Neural cell (in vitro differentiated cells): ENCODE measurements around the gene RAI2. TPM values are rescaled to one million over a fixed set of nuclear protein-coding genes. Genes with fewer than 3 reads are reported as not detected.

Experiments used
- H2AFZ ChIP-seq: fragments of 200-600, 300-800 bp; sonication (generic), shearing (Covaris generic); 2 replicates; pipeline ENCODE4 v1.6.0; 2014; ENCODE audit warnings: low read depth, mild to moderate bottlenecking, antibody characterized with exemption, low read length, moderate library complexity
- H3F3A ChIP-seq: fragments of 200-600 bp; shearing (Covaris generic); 2 replicates; pipeline ENCODE4 v1.6.1; 2016; ENCODE audit warnings: mild to moderate bottlenecking, moderate library complexity, mixed read lengths, antibody characterized with exemption, low read length; ENCODE audit not compliant: insufficient read depth, poor library complexity, severe bottlenecking
- H3K27ac ChIP-seq: fragments of 200-600, 300-800 bp; sonication (generic), shearing (Covaris generic); 2 replicates; pipeline ENCODE4 v1.5.1; 2014; ENCODE audit warnings: mild to moderate bottlenecking, low read length, moderate library complexity
- H3K27me3 ChIP-seq: fragments of 300-800, 200-600 bp; sonication (generic), shearing (Covaris generic); 2 replicates; pipeline ENCODE4 v1.6.0; 2014; ENCODE audit warnings: mild to moderate bottlenecking, low read depth, low read length, moderate library complexity; ENCODE audit not compliant: insufficient read depth
- H3K36me3 ChIP-seq: fragments of 300-800, 200-600 bp; sonication (generic), shearing (Covaris generic); 2 replicates; pipeline ENCODE4 v1.5.1; 2014; ENCODE audit warnings: mild to moderate bottlenecking, antibody characterized with exemption, low read length, moderate library complexity; ENCODE audit not compliant: insufficient read depth
- H3K4me2 ChIP-seq: fragments of 300-800, 200-600 bp; sonication (generic), shearing (Covaris generic); 2 replicates; pipeline ENCODE4 v1.6.0; 2014; ENCODE audit warnings: mild to moderate bottlenecking, low read length
- H3K4me3 ChIP-seq: fragments of 300-800, 200-600 bp; sonication (generic), shearing (Covaris generic); 2 replicates; pipeline ENCODE4 v1.5.1; 2014; ENCODE audit warnings: mild to moderate bottlenecking, low read length, moderate library complexity
- H3K79me2 ChIP-seq: fragments of 200-600 bp; shearing (Covaris generic); replicated peaks from 2 replicates; pipeline ENCODE4 v1.6.0; 2014; ENCODE audit warnings: mild to moderate bottlenecking, low read length, moderate library complexity; ENCODE audit not compliant: insufficient read depth
- H3K9ac ChIP-seq: fragments of 300-800, 200-600 bp; sonication (generic), shearing (Covaris generic); 2 replicates; pipeline ENCODE4 v1.6.1; 2016; ENCODE audit warnings: mild to moderate bottlenecking, low read length, mixed read lengths
- H3K9me2 ChIP-seq: fragments of 200-600 bp; shearing (Covaris generic); 2 replicates; pipeline ENCODE4 v1.6.1; 2016; ENCODE audit warnings: mild to moderate bottlenecking, low read length, mixed read lengths; ENCODE audit not compliant: insufficient read depth
- H3K9me3 ChIP-seq: fragments of 200-600, 300-800 bp; sonication (generic), shearing (Covaris generic); 2 replicates; pipeline ENCODE4 v1.6.1; 2016; ENCODE audit warnings: mild to moderate bottlenecking, mixed run types, low read length, moderate library complexity, mixed read lengths
- H4K20me1 ChIP-seq: fragments of 200-600 bp; shearing (Covaris generic); 2 replicates; pipeline ENCODE4 v1.6.1; 2016; ENCODE audit warnings: mild to moderate bottlenecking, mixed run types; ENCODE audit not compliant: insufficient read depth
- EP300 ChIP-seq: fragments of 450-650 bp; conservative IDR thresholded peaks from 2 replicates; pipeline ENCODE4 v1.6.1; 2014; ENCODE audit warnings: antibody characterized with exemption, mild to moderate bottlenecking, moderate library complexity; ENCODE audit not compliant: poor library complexity, severe bottlenecking
- EZH2 ChIP-seq: fragments of 200-600, 300-800 bp; shearing (Covaris generic), sonication (generic); IDR thresholded peaks from 2 replicates; pipeline ENCODE4 v1.6.1; 2014; ENCODE audit warnings: antibody characterized with exemption, low read length, borderline replicate concordance, mild to moderate bottlenecking; ENCODE audit not compliant: insufficient read depth, poor library complexity, severe bottlenecking
- MXI1 ChIP-seq: fragments of 450-650 bp; conservative IDR thresholded peaks from 2 replicates; pipeline ENCODE4 v1.6.1; 2014; ENCODE audit warnings: antibody characterized with exemption, mild to moderate bottlenecking; ENCODE audit not compliant: poor library complexity, severe bottlenecking
- POLR2AphosphoS5 ChIP-seq: IDR thresholded peaks from 2 replicates; pipeline ENCODE4 v1.6.1; 2012
- RAD21 ChIP-seq: fragments of 450-650 bp; conservative IDR thresholded peaks from 2 replicates; pipeline ENCODE4 v1.6.1; 2014; ENCODE audit warnings: antibody characterized with exemption, mild to moderate bottlenecking, moderate library complexity
- SMC3 ChIP-seq: fragments of 450-650 bp; conservative IDR thresholded peaks from 2 replicates; pipeline ENCODE4 v1.6.1; 2014; ENCODE audit warnings: antibody characterized with exemption, mild to moderate bottlenecking, moderate library complexity; ENCODE audit not compliant: poor library complexity
- TAF1 ChIP-seq: IDR thresholded peaks from 2 replicates; pipeline ENCODE4 v1.6.1; 2012; ENCODE audit warnings: low read depth
- polyA plus RNA-seq: library from polyadenylated mRNA; depleted of rRNA; stranded (reverse); fragments of >200 nt; gene quantifications from 2 replicates; pipeline ENCODE4 v1.2.3, GENCODE V29; 2014
- TF ChIP-seq, protein P1 (sequence below): IDR thresholded peaks from 2 replicates; pipeline ENCODE4 v1.6.1; 2012; ENCODE audit warnings: borderline replicate concordance
- TF ChIP-seq, protein P2 (sequence below): fragments of 450-650 bp; IDR thresholded peaks from 2 replicates; pipeline ENCODE4 v1.5.1; 2014; ENCODE audit warnings: antibody characterized with exemption, mild to moderate bottlenecking, moderate library complexity; ENCODE audit not compliant: poor library complexity, severe bottlenecking

Gene RAI2
- polyA plus RNA-seq, 1 donor from 2014 or later: 4.8 TPM

DNA sequence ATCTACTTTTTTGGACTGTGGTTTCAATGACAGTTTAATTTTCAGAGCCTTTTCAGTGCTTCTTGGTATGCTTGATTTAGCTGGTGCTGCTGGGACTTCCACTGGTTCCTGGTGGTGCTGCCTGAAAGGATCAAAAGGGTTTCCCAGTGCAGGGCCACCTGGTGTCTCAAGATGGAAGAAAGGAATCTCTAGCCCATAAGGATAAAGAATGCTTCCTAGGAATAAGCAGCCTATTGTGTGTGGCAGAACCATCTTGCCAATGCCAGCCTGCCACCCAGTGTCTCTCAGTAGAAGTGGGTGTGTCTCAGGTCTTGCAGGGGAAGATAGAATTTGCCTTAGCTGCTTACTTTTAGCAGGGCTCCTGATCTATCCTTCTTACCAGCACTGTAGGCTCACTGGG is 15.0 kb upstream of the RAI2 start:
- no peaks in the 10 kb centered on the region for H3K9me2 ChIP-seq
- no peaks in the 10 kb centered on the region for H3K9me3 ChIP-seq
- H3K27ac ChIP-seq: no peak overlapping the region

DNA sequence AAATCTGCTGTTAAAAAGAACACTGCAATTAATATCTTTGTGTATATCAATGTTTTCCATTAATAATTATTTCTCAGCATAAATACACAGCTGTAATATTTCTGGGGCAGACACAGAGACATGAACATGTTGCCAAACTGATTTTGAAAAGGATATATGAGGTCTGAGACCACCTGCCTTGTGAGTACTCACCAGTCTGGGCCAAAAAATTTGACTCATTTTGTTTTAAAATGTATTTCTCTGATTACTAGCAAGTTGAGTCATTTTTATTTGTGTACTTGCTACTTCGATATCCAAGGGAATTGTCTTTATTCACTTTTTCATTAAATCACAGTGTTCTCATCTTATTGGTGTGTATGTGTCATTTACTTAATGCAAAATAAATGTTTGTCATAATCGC is 8.5 kb upstream of the RAI2 start:
- H3K36me3 ChIP-seq: no peaks in the 10 kb centered on the region
- H4K20me1 ChIP-seq: no peaks in the 10 kb centered on the region
- no peaks in the 10 kb centered on the region for H3K79me2 ChIP-seq
- no peaks in the 10 kb centered on the region for H3K27me3 ChIP-seq
- H3K4me3 ChIP-seq: no peak overlapping the region
- H3F3A ChIP-seq: no peaks in the 10 kb centered on the region
- H3K9me3 ChIP-seq: no peaks in the 10 kb centered on the region
- no peak overlapping the region for H2AFZ ChIP-seq
- no peak overlapping the region for H3K27ac ChIP-seq
- no peaks in the 10 kb centered on the region for H3K9me2 ChIP-seq
- no peak overlapping the region for H3K4me2 ChIP-seq
- no peak overlapping the region for H3K9ac ChIP-seq
- TF ChIP-seq MXI1: no peak
- TF ChIP-seq, protein P1, sequence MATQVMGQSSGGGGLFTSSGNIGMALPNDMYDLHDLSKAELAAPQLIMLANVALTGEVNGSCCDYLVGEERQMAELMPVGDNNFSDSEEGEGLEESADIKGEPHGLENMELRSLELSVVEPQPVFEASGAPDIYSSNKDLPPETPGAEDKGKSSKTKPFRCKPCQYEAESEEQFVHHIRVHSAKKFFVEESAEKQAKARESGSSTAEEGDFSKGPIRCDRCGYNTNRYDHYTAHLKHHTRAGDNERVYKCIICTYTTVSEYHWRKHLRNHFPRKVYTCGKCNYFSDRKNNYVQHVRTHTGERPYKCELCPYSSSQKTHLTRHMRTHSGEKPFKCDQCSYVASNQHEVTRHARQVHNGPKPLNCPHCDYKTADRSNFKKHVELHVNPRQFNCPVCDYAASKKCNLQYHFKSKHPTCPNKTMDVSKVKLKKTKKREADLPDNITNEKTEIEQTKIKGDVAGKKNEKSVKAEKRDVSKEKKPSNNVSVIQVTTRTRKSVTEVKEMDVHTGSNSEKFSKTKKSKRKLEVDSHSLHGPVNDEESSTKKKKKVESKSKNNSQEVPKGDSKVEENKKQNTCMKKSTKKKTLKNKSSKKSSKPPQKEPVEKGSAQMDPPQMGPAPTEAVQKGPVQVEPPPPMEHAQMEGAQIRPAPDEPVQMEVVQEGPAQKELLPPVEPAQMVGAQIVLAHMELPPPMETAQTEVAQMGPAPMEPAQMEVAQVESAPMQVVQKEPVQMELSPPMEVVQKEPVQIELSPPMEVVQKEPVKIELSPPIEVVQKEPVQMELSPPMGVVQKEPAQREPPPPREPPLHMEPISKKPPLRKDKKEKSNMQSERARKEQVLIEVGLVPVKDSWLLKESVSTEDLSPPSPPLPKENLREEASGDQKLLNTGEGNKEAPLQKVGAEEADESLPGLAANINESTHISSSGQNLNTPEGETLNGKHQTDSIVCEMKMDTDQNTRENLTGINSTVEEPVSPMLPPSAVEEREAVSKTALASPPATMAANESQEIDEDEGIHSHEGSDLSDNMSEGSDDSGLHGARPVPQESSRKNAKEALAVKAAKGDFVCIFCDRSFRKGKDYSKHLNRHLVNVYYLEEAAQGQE: no peak
- TF ChIP-seq RAD21: no peak
- TF ChIP-seq TAF1: no peak

More for the DNA sequence above, 15.0 kb upstream of the RAI2 start:
- Histone ChIP-seq H3K9ac (no peak overlapping the region), H2AFZ (no peak overlapping the region), H3K36me3 (no peaks in the 10 kb centered on the region), H3K4me3 (no peak overlapping the region), H4K20me1 (no peaks in the 10 kb centered on the region), H3F3A (no peaks in the 10 kb centered on the region), H3K79me2 (no peaks in the 10 kb centered on the region), H3K4me2 (no peak overlapping the region), H3K27me3 (no peaks in the 10 kb centered on the region)
- TF ChIP-seq MXI1 (no peak), EZH2 (no peak), SMC3 (no peak), RAD21 (no peak), EP300 (no peak), POLR2AphosphoS5 (no peak), TAF1 (no peak)
- TF ChIP-seq, protein P1: no peak
- TF ChIP-seq, protein P2, sequence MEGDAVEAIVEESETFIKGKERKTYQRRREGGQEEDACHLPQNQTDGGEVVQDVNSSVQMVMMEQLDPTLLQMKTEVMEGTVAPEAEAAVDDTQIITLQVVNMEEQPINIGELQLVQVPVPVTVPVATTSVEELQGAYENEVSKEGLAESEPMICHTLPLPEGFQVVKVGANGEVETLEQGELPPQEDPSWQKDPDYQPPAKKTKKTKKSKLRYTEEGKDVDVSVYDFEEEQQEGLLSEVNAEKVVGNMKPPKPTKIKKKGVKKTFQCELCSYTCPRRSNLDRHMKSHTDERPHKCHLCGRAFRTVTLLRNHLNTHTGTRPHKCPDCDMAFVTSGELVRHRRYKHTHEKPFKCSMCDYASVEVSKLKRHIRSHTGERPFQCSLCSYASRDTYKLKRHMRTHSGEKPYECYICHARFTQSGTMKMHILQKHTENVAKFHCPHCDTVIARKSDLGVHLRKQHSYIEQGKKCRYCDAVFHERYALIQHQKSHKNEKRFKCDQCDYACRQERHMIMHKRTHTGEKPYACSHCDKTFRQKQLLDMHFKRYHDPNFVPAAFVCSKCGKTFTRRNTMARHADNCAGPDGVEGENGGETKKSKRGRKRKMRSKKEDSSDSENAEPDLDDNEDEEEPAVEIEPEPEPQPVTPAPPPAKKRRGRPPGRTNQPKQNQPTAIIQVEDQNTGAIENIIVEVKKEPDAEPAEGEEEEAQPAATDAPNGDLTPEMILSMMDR: no peak
